Hypothalamus (tissue), 51 donors: ENCODE measurements around the gene ZC3H18.

ENCODE experiments used
- DNase-seq, 51 donors: peaks; one replicate each; lab custom pipeline; 2025; lab: John Stamatoyannopoulos, UW

Gene ZC3H18

DNA sequence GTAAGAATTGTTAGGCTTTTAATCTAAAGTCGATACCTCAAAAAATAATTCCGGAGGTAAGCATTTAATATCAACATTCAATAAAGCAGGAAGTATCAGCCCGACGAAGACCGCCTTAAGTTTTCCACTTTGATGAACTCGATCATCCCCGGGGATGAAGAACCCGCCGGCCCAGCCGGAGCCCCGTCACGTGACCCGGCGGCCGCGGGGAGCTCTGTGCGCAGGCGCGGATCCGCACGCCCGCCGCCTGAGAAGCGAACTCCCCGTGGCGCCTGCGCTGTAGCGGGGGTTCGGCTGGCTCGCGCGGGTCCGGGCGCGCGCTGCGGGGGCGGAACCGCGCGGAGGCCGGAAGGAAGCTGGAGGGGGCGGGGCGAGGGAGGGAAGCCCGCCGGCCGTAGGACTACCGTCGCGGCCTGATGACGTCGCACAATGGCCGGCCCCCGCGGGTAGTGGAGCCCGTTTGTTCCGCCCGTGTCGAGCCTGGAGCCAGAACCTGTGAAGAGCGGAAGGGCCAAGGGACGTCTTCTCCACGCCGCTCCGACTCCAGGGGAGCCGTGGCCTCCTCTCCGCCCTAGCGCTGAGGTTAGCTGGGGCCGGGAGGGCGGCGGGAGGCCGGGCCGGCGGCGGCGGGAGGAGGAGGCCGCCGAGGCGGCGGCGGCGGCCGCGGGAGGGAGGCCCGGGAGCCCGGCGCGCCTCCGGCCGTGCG is at the start of gene ZC3H18:
TSS of gene ZC3H18 (plus strand) at position 419 of the 706 bp plus-strand sequence. CDS start 6,721 bp downstream, outside the sequence.
- peak; percentile 46 to 98 (median 90) for DNase-seq

DNA sequence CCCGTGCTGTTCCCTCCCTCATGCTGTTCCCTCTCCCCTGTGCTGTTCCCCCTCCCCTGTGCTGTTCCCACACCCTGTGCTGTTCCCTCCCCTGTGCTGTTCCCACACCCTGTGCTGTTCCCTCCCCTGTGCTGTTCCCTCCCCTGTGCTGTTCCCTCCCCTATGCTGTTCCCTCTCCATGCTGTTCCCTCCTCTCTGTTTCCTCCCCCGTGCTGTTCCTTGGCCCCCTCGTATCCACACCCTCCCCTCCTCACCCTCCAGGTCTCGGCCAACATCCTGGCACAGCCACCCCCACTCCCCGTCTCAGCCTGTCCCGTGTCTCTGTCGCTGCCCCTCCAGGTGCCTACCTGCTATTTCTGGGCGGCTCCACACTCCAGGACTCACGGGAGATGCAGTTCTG is 48.5 kb upstream of the ZC3H18 start:
- no peak for DNase-seq

DNA sequence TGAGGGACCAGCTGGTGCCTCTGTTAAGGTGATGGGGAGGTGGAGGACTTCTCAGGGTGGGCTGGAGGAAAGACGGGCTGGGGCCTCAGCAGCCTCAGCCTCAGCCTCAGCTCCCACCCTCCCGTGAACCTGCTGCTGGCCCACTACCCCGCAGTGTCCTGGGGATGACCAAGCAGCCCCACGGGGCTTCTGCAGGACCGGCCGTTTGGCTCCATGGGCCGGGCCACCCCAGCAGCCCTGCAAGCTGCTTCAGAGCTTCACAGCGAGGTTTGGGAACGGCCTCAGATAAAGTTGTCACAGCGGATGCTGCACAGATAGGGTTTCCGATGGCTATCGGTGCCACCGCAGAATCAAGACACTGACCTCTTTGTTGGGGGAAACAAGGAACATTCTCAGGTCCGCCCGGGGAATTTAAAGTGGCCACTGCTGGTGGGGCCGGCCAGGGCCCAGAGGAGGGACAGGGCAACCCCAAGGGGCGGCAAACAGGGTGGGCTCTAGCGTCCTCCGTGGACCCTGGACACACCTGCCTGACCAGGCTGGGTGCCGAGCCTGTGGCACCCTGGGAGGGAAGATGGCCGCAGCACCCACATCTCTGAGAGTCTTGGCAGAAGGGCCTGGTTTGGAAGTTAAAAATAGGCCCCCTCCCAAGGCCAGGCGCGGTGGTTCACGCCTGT is 47.8 kb upstream of the ZC3H18 start:
- DNase-seq, result peak in 1 of 51 donors; percentile 33

- DNase-seq, result peak in 2 of 51 donors; percentile 21 to 35
Observed at GRCh38 chr16:88523309-88524161, 46.7 kb upstream of the ZC3H18 start.

GRCh38 chr16:88524274-88524972 is 45.8 kb upstream of the ZC3H18 start:
- DNase-seq, result no peak

GRCh38 chr16:88524973-88525662 is 45.1 kb upstream of the ZC3H18 start:
- DNase-seq, result no peak

- no peak for DNase-seq
Observed at GRCh38 chr16:88525663-88525990, 44.6 kb upstream of the ZC3H18 start.

GRCh38 chr16:88526008-88526905 is 43.9 kb upstream of the ZC3H18 start:
- peak in 1 of 51 donors; percentile 21 for DNase-seq

- DNase-seq, result no peak
Observed at GRCh38 chr16:88526906-88527185, 43.4 kb upstream of the ZC3H18 start.

- peak in 39 of 51 donors; percentile 13 to 71 (median 44) for DNase-seq
Observed at GRCh38 chr16:88527186-88527936, 42.8 kb upstream of the ZC3H18 start.

DNA sequence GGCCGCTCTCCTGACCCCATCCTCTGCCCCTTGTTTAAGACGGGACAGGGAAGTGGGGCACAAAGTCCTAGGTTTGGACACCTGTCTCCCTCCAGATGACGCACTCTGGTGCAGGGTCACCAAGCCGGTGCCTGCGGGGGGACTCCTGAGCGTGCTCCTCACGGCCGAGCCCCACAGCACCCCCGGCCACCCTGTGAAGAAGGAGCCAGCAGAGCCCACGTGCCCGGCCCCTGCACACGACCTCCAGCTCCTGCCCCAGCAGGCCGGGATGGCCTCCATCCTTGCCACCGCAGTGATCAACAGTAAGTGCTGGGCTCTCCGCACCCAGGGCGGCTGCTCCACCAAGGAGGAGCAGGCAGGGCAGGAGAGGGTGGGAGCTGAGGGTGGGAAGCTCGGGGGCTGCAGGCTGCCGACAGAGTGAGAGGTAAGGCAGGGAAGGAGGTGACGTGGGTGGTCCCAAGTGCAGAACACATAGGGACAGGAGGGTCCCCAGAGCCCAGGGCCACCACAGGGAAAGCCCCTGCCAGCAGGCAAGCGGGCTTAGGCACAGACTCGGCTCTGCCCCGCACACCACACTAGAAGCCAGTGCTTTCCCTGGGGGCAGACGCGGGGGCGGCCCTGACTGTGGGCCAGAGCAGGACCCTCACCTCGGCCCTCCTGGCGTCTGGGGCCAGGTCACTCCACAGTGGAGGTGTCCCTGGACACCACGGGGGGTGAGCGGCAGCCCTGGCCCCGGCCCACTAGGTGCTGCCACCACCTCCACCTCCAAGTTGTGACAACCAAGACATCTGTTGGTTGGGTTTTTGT is 42.1 kb upstream of the ZC3H18 start:
- DNase-seq, result no peak

- DNase-seq, result no peak
Observed at GRCh38 chr16:88528902-88529318, 41.3 kb upstream of the ZC3H18 start.

- no peak for DNase-seq
Observed at GRCh38 chr16:88529596-88529995, 40.6 kb upstream of the ZC3H18 start.

- DNase-seq, result no peak
Observed at GRCh38 chr16:88530051-88530857, 39.9 kb upstream of the ZC3H18 start.

DNA sequence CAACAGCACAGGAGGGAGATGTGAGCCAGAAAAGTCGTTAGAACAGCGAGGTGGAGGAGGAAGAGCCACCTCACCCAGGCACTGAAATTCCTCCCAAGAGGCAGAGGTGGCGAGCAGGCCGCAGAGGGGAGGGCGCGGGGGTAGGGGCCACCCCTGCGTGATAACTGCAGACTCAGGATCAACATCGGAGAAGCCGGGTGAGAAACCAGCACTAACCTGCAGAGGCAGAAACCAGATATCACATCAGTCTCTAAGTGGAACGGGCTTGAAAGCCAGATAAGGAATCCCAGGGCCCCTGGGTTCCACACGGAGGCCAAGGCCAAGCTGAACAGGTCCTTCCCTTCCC is 39.4 kb upstream of the ZC3H18 start:
- DNase-seq, result no peak

DNA sequence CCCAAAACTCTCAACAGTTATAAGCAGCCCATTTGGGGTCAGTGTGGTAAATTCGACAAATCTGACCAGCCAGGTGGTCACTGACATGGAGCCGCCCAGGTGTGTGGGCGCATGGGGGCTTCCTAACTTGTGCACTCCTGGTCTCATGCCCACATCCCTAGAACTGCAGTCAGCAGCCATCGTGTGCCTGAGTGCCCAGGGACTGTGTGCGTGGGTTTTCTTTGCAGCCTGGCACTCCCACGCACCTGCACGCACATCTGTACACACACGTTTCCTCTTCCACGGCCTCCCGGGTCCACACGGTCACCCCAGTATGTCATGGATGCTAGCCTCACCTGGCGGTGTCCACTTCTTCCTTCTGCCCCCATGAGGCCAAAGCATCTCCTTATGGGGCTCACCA is 38.9 kb upstream of the ZC3H18 start:
- DNase-seq, result no peak

DNA sequence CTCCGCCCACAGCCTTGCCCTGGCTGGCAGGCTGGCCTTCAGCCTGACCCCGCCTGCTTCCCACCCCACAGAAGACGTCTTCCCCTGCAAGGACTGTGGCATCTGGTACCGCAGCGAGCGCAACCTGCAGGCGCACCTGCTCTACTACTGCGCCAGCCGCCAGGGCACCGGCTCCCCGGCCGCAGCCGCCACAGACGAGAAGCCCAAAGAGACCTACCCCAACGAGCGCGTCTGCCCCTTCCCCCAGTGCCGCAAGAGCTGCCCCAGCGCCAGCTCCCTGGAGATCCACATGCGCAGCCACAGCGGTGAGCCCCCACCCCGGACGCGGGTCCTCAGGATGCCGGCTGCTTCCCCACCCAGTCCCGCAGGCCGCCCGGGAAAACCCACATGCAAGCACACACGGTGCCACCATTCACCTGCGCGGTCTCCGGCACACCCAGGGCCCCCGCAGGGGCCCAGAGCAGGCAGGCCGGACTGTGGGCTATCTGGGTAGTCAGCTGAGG is 38.2 kb upstream of the ZC3H18 start:
- DNase-seq, result no peak
